Measurements from ENCODE around the gene IL13.

- TF ChIP-seq HDGF (IDR thresholded peaks at IDR 0.05; ENCODE audit: borderline replicate concordance) (no peak), FOXA1 (IDR thresholded peaks at IDR 0.05) (no peak), ZNF384 (IDR thresholded peaks at IDR 0.05) (no peak), CTBP1 (IDR thresholded peaks at IDR 0.05; ENCODE audit: borderline replicate concordance) (no peak), BHLHE40 (IDR thresholded peaks at IDR 0.05; ENCODE audit: borderline replicate concordance) (no peak), L3MBTL2 (conservative IDR thresholded peaks at IDR 0.05) (no peak)
These were observed 46.0 kb upstream of the IL13 start for GRCh38 chr5:132611965-132612364.
